GM12878 (cell line): ENCODE results near the gene DUSP12. TPM values are rescaled to one million over a fixed set of nuclear protein-coding genes. Genes with fewer than 3 reads are reported as not detected.

ENCODE experiments used
- CBX3 ChIP-seq: fragments of 200-600 bp; sonication (generic); IDR thresholded peaks from 2 replicates; pipeline ENCODE4 v1.6.1; 2016; ENCODE audit warnings: low read depth, borderline replicate concordance
- MEF2B ChIP-seq: fragments of 450-650 bp; IDR thresholded peaks from 2 replicates; pipeline ENCODE4 v1.6.1; 2018; ENCODE audit warnings: mild to moderate bottlenecking, moderate library complexity; ENCODE audit not compliant: partially characterized antibody, poor library complexity, severe bottlenecking
- NFYA ChIP-seq: IDR thresholded peaks from 2 replicates; pipeline ENCODE4 v1.6.1; 2011; ENCODE audit warnings: low read depth, mild to moderate bottlenecking, low read length, improper control_type of control experiment, borderline replicate concordance
- RAD51 ChIP-seq: fragments of 450-650 bp; IDR thresholded peaks from 2 replicates; pipeline ENCODE4 v1.6.1; 2016; ENCODE audit warnings: moderate library complexity, mild to moderate bottlenecking, inconsistent platforms
- RFX5 ChIP-seq: IDR thresholded peaks from 2 replicates; pipeline ENCODE4 v1.6.1; 2011; ENCODE audit warnings: low read depth, low read length, improper control_type of control experiment
- polyA plus RNA-seq, 11 experiments: library from polyadenylated mRNA; depleted of rRNA in 4 of 11; unstranded in 6 of 11; stranded (reverse) in 5 of 11; fragments of >200 nt; fragmentation: Nextera tagmentation in 4 of 11; fragmentation: Illumina TruSeq in 1 of 11; extraction: Ambion mirVana in 4 of 11; extraction: Trizol in 1 of 11; gene quantifications; 1 replicate in 1 of 11; 2 replicates in 10 of 11; pipeline versions ENCODE4 v1.2.1 to v1.2.3, GENCODE V29; 2011 to 2016; ENCODE audit warnings: inconsistent platforms in 2 of 11, missing spikeins in 2 of 11, low read depth in 1 of 11
- total RNA-seq, 4 experiments: library from RNA; depleted of rRNA in 3 of 4; stranded (reverse); fragments of >200 nt in 3 of 4; fragmentation: Illumina TruSeq in 1 of 4; extraction: Trizol in 1 of 4; gene quantifications; 2 replicates each; pipeline versions ENCODE4 v1.2.1 to v1.2.3, GENCODE V29; 2013 to 2021
- TF ChIP-seq, protein P1 (sequence below): fragments of 450-650 bp; IDR thresholded peaks from 2 replicates; pipeline ENCODE4 v1.6.1; 2017; ENCODE audit warnings: antibody characterized with exemption, mild to moderate bottlenecking, moderate library complexity
- TF ChIP-seq, protein P2 (sequence below): fragments of 450-650 bp; IDR thresholded peaks from 2 replicates; pipeline ENCODE4 v1.6.1; 2017; ENCODE audit warnings: mild to moderate bottlenecking, moderate library complexity
- TF ChIP-seq, protein P3 (sequence below): IDR thresholded peaks from 2 replicates; pipeline ENCODE4 v1.6.1; 2012; ENCODE audit warnings: mild to moderate bottlenecking, low read depth, low read length
- TF ChIP-seq, protein P4 (sequence below): fragments of 450-650 bp; IDR thresholded peaks from 2 replicates; pipeline ENCODE4 v1.6.1; 2016; ENCODE audit warnings: mild to moderate bottlenecking, moderate library complexity, borderline replicate concordance

Gene DUSP12
- total and polyA plus RNA-seq, 10 of the 15 experiments (the other 5 are each of a cell fraction or from before 2014, with no cell fraction given): 7.0 to 51.5 (median 35.4) TPM

DNA sequence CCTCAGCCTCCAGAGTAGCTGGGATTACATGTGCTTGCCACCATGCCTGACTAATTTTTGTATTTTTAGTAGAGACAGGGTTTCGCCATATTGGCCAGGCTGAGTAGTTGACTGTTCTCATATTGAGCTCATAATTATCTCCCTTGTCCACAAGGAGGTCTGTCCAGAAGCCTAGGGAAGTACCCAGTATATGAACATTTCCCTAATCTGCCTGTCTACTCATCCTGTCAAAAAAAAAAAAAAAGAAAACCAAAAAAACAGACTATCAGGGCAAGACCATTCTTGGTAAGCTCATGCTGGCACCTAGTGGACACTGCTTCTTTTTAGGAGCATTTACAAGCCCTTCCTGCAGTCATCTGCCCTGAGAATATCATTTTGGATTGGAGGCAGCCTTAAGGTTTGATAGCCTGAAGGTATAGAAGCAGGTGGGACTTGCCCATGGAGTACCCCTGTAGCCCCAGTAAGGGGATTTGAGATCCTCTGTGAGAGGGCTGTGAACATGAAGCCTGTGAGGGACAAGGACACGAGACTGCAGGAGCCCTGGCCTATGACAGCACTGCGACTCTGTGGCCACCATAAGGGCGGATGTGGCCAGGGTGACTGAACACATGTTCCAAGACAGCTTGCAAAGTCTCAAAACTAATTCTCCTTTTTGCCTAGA is 10.8 kb upstream of the DUSP12 start (continued):
- TF ChIP-seq, protein P1, sequence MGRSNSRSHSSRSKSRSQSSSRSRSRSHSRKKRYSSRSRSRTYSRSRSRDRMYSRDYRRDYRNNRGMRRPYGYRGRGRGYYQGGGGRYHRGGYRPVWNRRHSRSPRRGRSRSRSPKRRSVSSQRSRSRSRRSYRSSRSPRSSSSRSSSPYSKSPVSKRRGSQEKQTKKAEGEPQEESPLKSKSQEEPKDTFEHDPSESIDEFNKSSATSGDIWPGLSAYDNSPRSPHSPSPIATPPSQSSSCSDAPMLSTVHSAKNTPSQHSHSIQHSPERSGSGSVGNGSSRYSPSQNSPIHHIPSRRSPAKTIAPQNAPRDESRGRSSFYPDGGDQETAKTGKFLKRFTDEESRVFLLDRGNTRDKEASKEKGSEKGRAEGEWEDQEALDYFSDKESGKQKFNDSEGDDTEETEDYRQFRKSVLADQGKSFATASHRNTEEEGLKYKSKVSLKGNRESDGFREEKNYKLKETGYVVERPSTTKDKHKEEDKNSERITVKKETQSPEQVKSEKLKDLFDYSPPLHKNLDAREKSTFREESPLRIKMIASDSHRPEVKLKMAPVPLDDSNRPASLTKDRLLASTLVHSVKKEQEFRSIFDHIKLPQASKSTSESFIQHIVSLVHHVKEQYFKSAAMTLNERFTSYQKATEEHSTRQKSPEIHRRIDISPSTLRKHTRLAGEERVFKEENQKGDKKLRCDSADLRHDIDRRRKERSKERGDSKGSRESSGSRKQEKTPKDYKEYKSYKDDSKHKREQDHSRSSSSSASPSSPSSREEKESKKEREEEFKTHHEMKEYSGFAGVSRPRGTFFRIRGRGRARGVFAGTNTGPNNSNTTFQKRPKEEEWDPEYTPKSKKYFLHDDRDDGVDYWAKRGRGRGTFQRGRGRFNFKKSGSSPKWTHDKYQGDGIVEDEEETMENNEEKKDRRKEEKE: no peak
- TF ChIP-seq CBX3 (no peak), RFX5 (peak; percentile 93), RAD51 (peak; percentile 53), NFYA (no peak), MEF2B (no peak)
- TF ChIP-seq, protein P2, sequence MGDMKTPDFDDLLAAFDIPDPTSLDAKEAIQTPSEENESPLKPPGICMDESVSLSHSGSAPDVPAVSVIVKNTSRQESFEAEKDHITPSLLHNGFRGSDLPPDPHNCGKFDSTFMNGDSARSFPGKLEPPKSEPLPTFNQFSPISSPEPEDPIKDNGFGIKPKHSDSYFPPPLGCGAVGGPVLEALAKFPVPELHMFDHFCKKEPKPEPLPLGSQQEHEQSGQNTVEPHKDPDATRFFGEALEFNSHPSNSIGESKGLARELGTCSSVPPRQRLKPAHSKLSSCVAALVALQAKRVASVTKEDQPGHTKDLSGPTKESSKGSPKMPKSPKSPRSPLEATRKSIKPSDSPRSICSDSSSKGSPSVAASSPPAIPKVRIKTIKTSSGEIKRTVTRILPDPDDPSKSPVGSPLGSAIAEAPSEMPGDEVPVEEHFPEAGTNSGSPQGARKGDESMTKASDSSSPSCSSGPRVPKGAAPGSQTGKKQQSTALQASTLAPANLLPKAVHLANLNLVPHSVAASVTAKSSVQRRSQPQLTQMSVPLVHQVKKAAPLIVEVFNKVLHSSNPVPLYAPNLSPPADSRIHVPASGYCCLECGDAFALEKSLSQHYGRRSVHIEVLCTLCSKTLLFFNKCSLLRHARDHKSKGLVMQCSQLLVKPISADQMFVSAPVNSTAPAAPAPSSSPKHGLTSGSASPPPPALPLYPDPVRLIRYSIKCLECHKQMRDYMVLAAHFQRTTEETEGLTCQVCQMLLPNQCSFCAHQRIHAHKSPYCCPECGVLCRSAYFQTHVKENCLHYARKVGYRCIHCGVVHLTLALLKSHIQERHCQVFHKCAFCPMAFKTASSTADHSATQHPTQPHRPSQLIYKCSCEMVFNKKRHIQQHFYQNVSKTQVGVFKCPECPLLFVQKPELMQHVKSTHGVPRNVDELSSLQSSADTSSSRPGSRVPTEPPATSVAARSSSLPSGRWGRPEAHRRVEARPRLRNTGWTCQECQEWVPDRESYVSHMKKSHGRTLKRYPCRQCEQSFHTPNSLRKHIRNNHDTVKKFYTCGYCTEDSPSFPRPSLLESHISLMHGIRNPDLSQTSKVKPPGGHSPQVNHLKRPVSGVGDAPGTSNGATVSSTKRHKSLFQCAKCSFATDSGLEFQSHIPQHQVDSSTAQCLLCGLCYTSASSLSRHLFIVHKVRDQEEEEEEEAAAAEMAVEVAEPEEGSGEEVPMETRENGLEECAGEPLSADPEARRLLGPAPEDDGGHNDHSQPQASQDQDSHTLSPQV: no peak
- TF ChIP-seq, protein P3, sequence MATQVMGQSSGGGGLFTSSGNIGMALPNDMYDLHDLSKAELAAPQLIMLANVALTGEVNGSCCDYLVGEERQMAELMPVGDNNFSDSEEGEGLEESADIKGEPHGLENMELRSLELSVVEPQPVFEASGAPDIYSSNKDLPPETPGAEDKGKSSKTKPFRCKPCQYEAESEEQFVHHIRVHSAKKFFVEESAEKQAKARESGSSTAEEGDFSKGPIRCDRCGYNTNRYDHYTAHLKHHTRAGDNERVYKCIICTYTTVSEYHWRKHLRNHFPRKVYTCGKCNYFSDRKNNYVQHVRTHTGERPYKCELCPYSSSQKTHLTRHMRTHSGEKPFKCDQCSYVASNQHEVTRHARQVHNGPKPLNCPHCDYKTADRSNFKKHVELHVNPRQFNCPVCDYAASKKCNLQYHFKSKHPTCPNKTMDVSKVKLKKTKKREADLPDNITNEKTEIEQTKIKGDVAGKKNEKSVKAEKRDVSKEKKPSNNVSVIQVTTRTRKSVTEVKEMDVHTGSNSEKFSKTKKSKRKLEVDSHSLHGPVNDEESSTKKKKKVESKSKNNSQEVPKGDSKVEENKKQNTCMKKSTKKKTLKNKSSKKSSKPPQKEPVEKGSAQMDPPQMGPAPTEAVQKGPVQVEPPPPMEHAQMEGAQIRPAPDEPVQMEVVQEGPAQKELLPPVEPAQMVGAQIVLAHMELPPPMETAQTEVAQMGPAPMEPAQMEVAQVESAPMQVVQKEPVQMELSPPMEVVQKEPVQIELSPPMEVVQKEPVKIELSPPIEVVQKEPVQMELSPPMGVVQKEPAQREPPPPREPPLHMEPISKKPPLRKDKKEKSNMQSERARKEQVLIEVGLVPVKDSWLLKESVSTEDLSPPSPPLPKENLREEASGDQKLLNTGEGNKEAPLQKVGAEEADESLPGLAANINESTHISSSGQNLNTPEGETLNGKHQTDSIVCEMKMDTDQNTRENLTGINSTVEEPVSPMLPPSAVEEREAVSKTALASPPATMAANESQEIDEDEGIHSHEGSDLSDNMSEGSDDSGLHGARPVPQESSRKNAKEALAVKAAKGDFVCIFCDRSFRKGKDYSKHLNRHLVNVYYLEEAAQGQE: no peak
- TF ChIP-seq, protein P4, sequence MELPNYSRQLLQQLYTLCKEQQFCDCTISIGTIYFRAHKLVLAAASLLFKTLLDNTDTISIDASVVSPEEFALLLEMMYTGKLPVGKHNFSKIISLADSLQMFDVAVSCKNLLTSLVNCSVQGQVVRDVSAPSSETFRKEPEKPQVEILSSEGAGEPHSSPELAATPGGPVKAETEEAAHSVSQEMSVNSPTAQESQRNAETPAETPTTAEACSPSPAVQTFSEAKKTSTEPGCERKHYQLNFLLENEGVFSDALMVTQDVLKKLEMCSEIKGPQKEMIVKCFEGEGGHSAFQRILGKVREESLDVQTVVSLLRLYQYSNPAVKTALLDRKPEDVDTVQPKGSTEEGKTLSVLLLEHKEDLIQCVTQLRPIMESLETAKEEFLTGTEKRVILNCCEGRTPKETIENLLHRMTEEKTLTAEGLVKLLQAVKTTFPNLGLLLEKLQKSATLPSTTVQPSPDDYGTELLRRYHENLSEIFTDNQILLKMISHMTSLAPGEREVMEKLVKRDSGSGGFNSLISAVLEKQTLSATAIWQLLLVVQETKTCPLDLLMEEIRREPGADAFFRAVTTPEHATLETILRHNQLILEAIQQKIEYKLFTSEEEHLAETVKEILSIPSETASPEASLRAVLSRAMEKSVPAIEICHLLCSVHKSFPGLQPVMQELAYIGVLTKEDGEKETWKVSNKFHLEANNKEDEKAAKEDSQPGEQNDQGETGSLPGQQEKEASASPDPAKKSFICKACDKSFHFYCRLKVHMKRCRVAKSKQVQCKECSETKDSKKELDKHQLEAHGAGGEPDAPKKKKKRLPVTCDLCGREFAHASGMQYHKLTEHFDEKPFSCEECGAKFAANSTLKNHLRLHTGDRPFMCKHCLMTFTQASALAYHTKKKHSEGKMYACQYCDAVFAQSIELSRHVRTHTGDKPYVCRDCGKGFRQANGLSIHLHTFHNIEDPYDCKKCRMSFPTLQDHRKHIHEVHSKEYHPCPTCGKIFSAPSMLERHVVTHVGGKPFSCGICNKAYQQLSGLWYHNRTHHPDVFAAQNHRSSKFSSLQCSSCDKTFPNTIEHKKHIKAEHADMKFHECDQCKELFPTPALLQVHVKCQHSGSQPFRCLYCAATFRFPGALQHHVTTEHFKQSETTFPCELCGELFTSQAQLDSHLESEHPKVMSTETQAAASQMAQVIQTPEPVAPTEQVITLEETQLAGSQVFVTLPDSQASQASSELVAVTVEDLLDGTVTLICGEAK: no peak; the same call in 1 of the 2 replicates
